DND-41 (cell line): Measurements from ENCODE around the gene SAG.

Experiments used
- CTCF ChIP-seq: IDR thresholded peaks from 2 replicates; pipeline ENCODE4 v1.5.1; 2012; ENCODE audit warnings: borderline replicate concordance, low read length, moderate library complexity, mild to moderate bottlenecking; ENCODE audit not compliant: poor library complexity, severe bottlenecking; ENCODE audit errors: extremely low read depth
- EZH2 ChIP-seq: IDR thresholded peaks from 3 replicates; pipeline ENCODE4 v1.6.1; 2012; ENCODE audit warnings: borderline replicate concordance, low read depth, mild to moderate bottlenecking, moderate library complexity, low read length, inconsistent platforms; ENCODE audit not compliant: severe bottlenecking

DNA sequence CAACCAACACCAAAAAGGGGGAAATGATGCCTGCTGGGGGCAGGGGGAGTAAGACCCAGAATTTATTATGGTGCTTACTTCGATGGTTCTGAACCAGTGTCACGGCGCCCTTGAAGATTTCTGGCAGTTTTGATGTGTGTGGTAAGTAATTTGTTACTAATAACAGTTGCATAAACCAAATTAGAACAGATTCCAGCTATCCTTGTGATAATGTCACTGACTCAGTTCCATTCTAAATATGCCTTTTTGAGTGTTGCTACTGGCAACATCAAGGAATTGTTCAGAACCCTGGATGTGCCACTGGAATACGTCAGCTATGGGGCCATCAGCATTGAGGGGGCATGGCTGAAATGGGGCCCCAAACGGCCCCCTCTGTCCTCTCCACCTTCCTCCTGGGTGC, 11.6 kb downstream of the SAG start:
- TF ChIP-seq CTCF (no peak), EZH2 (no peak)
